ENCODE measurements around the gene OBSL1. TPM values are rescaled to one million over a fixed set of nuclear protein-coding genes. Genes with fewer than 3 reads are reported as not detected.

The OBSL1 gene
- total and polyA plus RNA-seq, 4 donors = 14.2 to 35.3 (median 27.3) TPM

DNA sequence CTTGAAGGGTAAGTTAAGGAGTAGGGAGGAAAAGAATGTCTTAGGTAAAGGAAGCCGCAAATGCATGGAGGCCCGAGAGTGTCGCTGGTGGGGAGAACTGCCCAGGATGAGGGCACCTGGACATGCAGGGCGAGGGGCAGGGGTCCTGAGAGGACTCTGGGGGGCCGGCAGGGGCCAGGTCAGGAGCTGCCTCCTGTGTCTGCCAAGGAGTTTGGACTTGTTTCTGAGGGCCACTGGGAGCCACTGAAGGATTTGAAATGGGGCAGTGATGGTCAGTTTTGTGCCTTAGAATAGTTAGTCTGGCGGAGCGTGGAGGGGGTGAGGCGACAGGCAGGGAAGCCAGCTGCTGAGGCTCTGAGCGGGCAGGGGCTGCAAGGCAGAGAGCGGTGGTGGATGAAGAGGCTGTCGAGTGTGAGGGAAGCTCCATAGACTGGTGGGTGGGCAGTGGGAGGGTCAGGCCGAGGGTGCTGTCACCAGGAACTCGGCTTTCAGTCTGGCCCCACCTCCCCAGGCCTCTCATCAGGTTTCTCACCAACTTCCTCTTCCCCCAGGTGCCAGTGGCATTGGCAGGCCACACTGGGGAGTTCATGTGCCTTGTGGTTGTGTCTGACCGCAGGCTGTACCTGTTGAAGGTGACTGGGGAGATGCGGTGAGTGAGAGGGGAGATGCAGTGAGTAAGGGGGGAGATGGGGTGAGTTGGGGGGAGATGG, 41.4 kb upstream of the OBSL1 start:
- Histone ChIP-seq H3K4me1 (ENCODE audit: control insufficient read depth in 4 of 4, insufficient read depth in 4 of 4, low read length in 3 of 4) (no peaks in the 10 kb centered on the region), H3K9me3 (ENCODE audit: control insufficient read depth in 4 of 4, low read length in 3 of 4) (no peaks in the 10 kb centered on the region), H3K27ac (ENCODE audit: low read depth in 1 of 2, low read length in 2 of 2) (no peak overlapping the region), H3K4me3 (ENCODE audit: low read depth in 1 of 3, low read length in 3 of 3) (no peak overlapping the region), H3K36me3 (ENCODE audit: control insufficient read depth in 4 of 4, insufficient read depth in 3 of 4, low read depth in 1 of 4, low read length in 3 of 4) (peaks cover 3 to 20% (median 9%) of the 10 kb centered on the region in 4 donors), H3K9ac (ENCODE audit: low read depth in 1 of 2, low read length in 2 of 2) (no peak overlapping the region), H3K27me3 (ENCODE audit: control insufficient read depth in 4 of 4, insufficient read depth in 4 of 4, low read length in 3 of 4) (no peaks in the 10 kb centered on the region)
- 90% methylated on average over 15 of the region's 15 CpGs for WGBS
- DNase-seq (ENCODE audit: low spot score) = no peak
- TF ChIP-seq, protein P1, sequence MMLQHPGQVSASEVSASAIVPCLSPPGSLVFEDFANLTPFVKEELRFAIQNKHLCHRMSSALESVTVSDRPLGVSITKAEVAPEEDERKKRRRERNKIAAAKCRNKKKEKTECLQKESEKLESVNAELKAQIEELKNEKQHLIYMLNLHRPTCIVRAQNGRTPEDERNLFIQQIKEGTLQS (IDR thresholded peaks at IDR 0.05) = no peak
- TF ChIP-seq HNF4G (IDR thresholded peaks at IDR 0.05) = no peak
- TF ChIP-seq GABPA (IDR thresholded peaks at IDR 0.05 in 1 of 2, conservative IDR thresholded peaks at IDR 0.05 in 1 of 2) = no peak
- no peak for TF ChIP-seq NR2F2 (IDR thresholded peaks at IDR 0.05)
- TF ChIP-seq FOXA2 (IDR thresholded peaks at IDR 0.05) = no peak
- TF ChIP-seq, protein P2, sequence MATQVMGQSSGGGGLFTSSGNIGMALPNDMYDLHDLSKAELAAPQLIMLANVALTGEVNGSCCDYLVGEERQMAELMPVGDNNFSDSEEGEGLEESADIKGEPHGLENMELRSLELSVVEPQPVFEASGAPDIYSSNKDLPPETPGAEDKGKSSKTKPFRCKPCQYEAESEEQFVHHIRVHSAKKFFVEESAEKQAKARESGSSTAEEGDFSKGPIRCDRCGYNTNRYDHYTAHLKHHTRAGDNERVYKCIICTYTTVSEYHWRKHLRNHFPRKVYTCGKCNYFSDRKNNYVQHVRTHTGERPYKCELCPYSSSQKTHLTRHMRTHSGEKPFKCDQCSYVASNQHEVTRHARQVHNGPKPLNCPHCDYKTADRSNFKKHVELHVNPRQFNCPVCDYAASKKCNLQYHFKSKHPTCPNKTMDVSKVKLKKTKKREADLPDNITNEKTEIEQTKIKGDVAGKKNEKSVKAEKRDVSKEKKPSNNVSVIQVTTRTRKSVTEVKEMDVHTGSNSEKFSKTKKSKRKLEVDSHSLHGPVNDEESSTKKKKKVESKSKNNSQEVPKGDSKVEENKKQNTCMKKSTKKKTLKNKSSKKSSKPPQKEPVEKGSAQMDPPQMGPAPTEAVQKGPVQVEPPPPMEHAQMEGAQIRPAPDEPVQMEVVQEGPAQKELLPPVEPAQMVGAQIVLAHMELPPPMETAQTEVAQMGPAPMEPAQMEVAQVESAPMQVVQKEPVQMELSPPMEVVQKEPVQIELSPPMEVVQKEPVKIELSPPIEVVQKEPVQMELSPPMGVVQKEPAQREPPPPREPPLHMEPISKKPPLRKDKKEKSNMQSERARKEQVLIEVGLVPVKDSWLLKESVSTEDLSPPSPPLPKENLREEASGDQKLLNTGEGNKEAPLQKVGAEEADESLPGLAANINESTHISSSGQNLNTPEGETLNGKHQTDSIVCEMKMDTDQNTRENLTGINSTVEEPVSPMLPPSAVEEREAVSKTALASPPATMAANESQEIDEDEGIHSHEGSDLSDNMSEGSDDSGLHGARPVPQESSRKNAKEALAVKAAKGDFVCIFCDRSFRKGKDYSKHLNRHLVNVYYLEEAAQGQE (IDR thresholded peaks at IDR 0.05) = no peak
- TF ChIP-seq, protein P3, sequence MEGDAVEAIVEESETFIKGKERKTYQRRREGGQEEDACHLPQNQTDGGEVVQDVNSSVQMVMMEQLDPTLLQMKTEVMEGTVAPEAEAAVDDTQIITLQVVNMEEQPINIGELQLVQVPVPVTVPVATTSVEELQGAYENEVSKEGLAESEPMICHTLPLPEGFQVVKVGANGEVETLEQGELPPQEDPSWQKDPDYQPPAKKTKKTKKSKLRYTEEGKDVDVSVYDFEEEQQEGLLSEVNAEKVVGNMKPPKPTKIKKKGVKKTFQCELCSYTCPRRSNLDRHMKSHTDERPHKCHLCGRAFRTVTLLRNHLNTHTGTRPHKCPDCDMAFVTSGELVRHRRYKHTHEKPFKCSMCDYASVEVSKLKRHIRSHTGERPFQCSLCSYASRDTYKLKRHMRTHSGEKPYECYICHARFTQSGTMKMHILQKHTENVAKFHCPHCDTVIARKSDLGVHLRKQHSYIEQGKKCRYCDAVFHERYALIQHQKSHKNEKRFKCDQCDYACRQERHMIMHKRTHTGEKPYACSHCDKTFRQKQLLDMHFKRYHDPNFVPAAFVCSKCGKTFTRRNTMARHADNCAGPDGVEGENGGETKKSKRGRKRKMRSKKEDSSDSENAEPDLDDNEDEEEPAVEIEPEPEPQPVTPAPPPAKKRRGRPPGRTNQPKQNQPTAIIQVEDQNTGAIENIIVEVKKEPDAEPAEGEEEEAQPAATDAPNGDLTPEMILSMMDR (IDR thresholded peaks at IDR 0.05; ENCODE audit: low read depth, low read length, missing input control) = no peak
- no peak for TF ChIP-seq RAD21 (IDR thresholded peaks at IDR 0.05)
- TF ChIP-seq RXRA (IDR thresholded peaks at IDR 0.05) = no peak
- no peak for TF ChIP-seq EGR1 (IDR thresholded peaks at IDR 0.05; ENCODE audit: low read depth in 2 of 2)
- TF ChIP-seq JUND (IDR thresholded peaks at IDR 0.05) = no peak
- no peak for TF ChIP-seq FOXA1 (IDR thresholded peaks at IDR 0.05)

DNA sequence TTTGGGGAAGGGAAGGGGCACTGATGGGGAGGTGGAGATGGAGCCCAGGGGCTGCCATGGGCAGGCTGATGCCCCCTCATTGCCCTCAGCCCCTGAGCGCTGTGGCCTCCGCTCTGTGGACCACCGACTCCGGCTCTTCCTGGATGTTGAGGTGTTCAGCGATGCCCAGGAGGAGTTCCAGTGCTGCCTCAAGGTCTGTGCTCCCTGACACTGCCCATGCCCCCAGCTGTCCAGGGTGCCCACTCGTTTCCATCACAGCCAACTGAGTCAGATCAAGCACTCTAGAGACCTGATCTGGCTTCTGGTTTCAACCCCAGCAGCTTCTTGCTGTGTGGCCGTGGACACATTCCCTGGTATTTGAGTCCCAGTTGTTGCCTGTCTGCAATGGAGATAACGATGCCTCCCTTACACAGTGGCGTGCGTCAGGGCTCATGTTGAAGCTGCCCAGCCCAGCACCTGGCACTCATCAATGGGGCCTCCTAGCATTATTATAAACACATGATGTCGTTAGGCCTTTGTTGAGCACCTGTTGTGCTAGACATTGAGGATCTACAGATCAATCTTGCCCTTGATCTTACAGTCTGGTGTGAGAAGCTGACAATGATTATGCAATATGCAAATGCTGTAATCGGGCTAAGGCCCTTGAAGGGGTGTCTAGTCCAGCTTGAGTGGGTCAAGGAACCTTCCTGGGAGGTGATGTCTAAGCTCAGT, 40.7 kb upstream of the OBSL1 start:
- no peaks in the 10 kb centered on the region for H3K9me3 ChIP-seq (ENCODE audit: control insufficient read depth in 4 of 4, low read length in 3 of 4)
- H3K27ac ChIP-seq (ENCODE audit: low read depth in 1 of 2, low read length in 2 of 2) = no peak overlapping the region
- H3K27me3 ChIP-seq (ENCODE audit: control insufficient read depth in 4 of 4, insufficient read depth in 4 of 4, low read length in 3 of 4) = no peaks in the 10 kb centered on the region
- no peak overlapping the region for H3K9ac ChIP-seq (ENCODE audit: low read depth in 1 of 2, low read length in 2 of 2)
- H3K4me1 ChIP-seq (ENCODE audit: control insufficient read depth in 4 of 4, insufficient read depth in 4 of 4, low read length in 3 of 4) = no peaks in the 10 kb centered on the region
- WGBS = 83% methylated on average over 12 of the region's 12 CpGs
- DNase-seq (ENCODE audit: low spot score) = no peak
- H3K36me3 ChIP-seq (ENCODE audit: control insufficient read depth in 4 of 4, insufficient read depth in 3 of 4, low read depth in 1 of 4, low read length in 3 of 4) = peaks cover 3 to 22% (median 11%) of the 10 kb centered on the region in 4 donors
- no peak overlapping the region for H3K4me3 ChIP-seq (ENCODE audit: low read depth in 1 of 3, low read length in 3 of 3)
- no peak for TF ChIP-seq RXRA (IDR thresholded peaks at IDR 0.05)
- TF ChIP-seq FOXA1 (IDR thresholded peaks at IDR 0.05) = no peak
- TF ChIP-seq HNF4A (conservative IDR thresholded peaks at IDR 0.05) = no peak
- TF ChIP-seq, protein P3 (IDR thresholded peaks at IDR 0.05; ENCODE audit: low read depth, low read length, missing input control) = no peak
- TF ChIP-seq, protein P2 (IDR thresholded peaks at IDR 0.05) = no peak
- TF ChIP-seq NR2F2 (IDR thresholded peaks at IDR 0.05) = no peak
- TF ChIP-seq GABPA (IDR thresholded peaks at IDR 0.05 in 1 of 2, conservative IDR thresholded peaks at IDR 0.05 in 1 of 2) = no peak
- TF ChIP-seq, protein P4, sequence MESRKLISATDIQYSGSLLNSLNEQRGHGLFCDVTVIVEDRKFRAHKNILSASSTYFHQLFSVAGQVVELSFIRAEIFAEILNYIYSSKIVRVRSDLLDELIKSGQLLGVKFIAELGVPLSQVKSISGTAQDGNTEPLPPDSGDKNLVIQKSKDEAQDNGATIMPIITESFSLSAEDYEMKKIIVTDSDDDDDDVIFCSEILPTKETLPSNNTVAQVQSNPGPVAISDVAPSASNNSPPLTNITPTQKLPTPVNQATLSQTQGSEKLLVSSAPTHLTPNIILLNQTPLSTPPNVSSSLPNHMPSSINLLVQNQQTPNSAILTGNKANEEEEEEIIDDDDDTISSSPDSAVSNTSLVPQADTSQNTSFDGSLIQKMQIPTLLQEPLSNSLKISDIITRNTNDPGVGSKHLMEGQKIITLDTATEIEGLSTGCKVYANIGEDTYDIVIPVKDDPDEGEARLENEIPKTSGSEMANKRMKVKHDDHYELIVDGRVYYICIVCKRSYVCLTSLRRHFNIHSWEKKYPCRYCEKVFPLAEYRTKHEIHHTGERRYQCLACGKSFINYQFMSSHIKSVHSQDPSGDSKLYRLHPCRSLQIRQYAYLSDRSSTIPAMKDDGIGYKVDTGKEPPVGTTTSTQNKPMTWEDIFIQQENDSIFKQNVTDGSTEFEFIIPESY (IDR thresholded peaks at IDR 0.05) = no peak
- TF ChIP-seq SP1 (IDR thresholded peaks at IDR 0.05) = no peak
- TF ChIP-seq EGR1 (IDR thresholded peaks at IDR 0.05; ENCODE audit: low read depth in 2 of 2) = no peak
- no peak for TF ChIP-seq YY1 (IDR thresholded peaks at IDR 0.05)

Measured in liver (tissue), 9 donors.